ENCODE measurements around the gene CYP4F11. TPM values are rescaled to one million over a fixed set of nuclear protein-coding genes. Genes with fewer than 3 reads are reported as not detected.

The CYP4F11 gene, protein sequence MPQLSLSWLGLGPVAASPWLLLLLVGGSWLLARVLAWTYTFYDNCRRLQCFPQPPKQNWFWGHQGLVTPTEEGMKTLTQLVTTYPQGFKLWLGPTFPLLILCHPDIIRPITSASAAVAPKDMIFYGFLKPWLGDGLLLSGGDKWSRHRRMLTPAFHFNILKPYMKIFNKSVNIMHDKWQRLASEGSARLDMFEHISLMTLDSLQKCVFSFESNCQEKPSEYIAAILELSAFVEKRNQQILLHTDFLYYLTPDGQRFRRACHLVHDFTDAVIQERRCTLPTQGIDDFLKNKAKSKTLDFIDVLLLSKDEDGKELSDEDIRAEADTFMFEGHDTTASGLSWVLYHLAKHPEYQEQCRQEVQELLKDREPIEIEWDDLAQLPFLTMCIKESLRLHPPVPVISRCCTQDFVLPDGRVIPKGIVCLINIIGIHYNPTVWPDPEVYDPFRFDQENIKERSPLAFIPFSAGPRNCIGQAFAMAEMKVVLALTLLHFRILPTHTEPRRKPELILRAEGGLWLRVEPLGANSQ
- total RNA-seq: under 0.01 TPM in 1 of 2 replicates, not detected in the other

DNA sequence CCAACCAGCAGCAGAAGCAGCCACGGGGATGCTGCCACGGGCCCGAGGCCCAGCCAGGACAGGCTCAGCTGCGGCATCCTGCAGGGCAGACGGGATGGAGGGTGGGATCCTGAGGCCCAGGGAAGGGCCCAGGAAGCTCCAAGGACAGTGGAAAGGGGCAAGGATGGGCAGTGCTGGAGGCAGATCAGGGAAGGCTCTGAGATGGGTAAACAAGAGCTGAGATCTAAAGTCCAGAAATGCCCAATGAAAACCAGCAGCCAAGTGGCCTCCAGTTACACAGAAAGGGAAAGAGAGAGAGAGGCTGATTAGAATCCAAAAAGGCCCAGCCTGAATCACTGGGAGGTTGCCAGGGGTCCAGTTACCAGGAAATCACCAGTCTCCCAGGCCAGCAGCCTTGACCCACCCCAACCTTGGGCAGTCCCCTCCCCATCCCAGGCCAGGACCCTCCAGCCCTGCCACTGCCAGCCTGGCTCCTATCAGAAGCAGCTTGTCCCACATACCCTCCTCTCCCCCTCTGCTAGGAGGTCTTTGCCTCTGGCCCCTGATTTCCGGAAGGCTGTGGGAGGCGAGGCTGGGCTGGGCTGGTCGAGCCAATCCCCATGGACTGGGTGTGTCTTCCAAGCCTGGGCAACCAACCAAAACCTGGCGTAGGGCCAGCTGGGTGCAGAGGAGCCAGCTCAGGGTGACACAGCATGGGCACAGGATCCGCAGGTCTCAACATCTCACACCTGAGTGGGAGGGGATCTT lies at the start of gene CYP4F11:
Gene CYP4F11 (minus strand): TSS at position 198 of the 747 bp plus-strand sequence. CDS start 121 bp downstream, at position 77.

DNA sequence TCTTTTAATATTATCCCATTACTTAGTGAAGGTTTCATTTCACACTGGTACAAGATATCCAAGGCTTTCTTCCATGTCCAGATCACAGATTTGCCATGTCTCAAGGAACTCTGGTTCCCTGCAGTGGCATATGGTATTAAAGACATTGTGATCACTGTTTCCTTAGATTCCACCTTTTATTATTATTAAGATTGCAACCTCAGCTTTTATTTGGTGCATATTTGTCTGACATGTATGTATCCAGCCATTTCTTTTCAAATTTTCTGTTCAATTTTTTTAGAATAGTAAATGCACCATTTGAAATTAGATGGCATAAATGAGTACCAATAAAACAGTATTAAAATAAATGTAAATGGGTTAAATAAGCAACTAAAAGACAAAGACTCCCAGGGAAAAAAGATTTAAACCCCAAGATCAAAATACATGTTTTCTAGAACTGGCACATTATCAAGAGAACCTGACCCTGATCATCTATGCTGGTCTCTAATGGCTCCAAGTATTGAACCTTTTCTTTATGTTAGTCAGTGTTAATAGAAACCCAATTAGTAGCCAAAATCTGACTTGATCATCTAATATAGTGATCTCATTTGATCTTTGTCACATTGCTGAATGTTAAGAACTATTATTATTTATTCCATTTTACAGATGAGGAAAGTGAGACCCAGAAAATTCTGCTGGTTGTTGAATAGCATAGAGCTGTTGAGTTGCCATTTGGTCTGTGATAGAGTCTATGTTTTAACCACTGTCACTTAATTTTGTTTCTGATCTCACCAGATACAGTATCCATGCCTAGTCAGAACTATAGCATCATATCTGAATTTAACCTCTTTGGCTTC lies 14.1 kb upstream of the CYP4F11 start, which contains the start of gene OR10H4:
Gene OR10H4 (plus strand): TSS at position 786 of the 836 bp plus-strand sequence. CDS start 0 bp downstream, at position 786.

DNA sequence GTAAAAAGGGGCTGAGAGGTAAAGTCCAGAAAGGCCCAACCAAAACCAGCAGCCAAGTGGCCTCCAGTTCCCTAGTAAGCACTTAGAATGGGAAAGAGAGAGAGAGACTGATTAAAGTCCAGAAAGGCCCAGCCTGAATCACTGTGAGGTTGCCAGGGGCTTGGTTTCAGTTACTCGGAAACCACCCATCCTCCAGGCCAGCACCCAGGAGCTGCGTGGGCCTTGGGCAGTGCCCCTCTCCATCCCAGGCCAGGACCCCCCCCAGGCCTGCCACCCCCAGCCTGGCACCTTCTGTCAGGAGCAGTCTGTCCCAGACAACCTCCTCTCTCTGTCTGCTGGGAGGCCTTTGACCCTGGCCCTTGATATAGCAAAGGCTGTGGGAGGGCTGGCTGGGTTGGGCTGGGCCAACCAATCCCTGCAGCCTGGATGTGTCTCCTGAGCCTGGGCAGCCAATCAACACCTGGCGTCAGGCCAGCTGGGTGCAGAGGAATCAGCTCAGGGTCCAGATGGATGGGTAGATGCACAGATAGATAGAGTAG lies 36.5 kb downstream of the CYP4F11 start, which contains the start of gene CYP4F2:
Gene CYP4F2 (minus strand): TSS at position 337 of the 539 bp plus-strand sequence. CDS start 463 bp downstream, outside the sequence.

Other genes starting within 250 kb of the CYP4F11 start
- gene OR10H2, start 206.5 kb downstream of the CYP4F11 start, total RNA-seq: not detected in 2 replicates
- gene OR10H3, start 196.5 kb downstream of the CYP4F11 start, total RNA-seq: not detected in 2 replicates
- gene OR10H5, start 146.9 kb downstream of the CYP4F11 start, total RNA-seq: under 0.01 TPM in 1 of 2 replicates, not detected in the other
- not detected in 2 replicates for gene OR10H1, start 118.9 kb downstream of the CYP4F11 start, total RNA-seq
- gene CYP4F2, start 36.5 kb downstream of the CYP4F11 start, total RNA-seq: not detected in 2 replicates
- not detected in 2 replicates for gene OR10H4, start 14.5 kb upstream of the CYP4F11 start, total RNA-seq
- 672 and 702 TPM in 2 replicates for gene TPM4, start 142.0 kb upstream of the CYP4F11 start, total RNA-seq
- gene RAB8A, start 177.4 kb upstream of the CYP4F11 start, total RNA-seq: 53.9 and 72.3 TPM in 2 replicates
- gene HSH2D, start 209.2 kb upstream of the CYP4F11 start, total RNA-seq: not detected in 2 replicates
- not detected in 2 replicates for gene CIB3, start 239.0 kb upstream of the CYP4F11 start, total RNA-seq